CMK (cell line): ENCODE results near the gene DLEU7.

Experiments used
- DNase-seq: peaks from one replicate; pipeline ENCODE4 v3.0.0-alpha.2; 2010; ENCODE audit warnings: low read depth

DLEU7 gene

DNA sequence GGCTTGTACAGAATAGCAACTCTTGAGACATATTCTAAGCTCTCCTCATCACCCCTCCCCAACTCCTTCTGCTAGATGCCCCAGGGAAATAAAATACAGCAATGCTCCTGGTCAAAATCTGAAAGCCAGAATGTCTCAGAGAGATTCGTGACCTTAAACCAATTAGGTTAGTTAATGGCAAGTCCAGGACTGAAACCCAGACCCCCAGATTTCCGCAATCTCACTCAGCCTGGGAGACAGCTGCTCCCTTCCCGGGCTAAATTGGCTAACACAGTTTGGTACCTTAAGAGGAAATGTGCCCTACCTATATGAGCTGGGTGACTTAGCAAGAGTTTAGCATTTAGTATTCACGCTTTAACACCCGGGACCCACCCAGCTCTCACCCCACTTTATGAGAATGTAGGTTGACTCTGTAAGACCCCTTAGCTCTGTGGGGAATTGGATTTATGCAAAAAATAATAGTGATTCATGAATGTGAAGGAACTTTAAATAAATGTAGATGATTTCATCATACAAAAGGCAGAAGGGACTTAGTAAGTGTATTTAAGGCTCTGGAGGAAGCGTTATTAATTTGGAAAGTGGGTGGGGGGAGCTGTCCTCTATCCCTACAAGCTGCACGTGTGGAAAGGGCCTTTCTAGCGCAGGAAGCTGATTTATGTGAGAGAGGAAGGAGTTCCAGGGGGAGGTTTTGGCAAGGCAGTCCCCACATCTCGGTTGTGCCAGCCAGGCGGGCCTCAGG is 1.1 kb downstream of the DLEU7 start:
- DNase-seq = no peak

DNA sequence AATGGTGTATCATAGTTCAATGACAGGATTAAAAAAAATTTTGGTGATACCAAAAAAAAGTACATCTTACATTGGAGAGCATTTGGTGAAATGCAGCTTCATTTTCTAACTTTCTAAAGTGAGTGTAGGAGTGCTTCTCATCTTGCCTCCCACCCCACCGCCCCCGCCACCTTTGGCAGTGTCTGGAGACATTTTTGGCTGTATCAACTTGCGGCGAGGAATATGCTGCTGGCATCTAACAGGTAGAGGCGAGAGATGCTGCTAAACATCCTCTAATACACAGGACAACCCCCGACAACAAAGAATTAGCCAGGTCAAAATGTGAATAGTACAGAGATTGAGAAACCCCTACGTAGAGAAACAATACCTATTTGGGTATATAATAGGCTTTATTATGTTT is 1.7 kb downstream of the DLEU7 start:
- no peak for DNase-seq

DNA sequence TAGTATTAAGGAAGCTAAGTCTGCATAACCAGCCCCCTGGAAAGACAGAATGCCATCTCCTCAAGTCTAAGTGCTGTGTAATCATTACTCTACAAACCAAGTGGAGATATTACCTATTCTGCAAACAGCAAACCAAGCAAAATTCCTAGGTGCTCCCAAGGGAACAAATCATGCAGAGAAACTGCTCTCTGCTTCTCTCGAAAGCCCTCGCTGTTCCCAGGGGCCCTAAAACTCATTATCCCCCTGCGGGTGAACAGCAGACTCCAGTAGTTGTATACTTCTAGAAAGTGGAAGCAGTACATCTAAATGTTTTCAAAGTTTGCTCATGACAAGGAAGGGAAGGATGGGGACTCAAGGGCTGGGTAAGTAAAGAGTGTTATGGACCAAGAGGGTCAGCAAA is 3.2 kb downstream of the DLEU7 start:
- no peak for DNase-seq

DNA sequence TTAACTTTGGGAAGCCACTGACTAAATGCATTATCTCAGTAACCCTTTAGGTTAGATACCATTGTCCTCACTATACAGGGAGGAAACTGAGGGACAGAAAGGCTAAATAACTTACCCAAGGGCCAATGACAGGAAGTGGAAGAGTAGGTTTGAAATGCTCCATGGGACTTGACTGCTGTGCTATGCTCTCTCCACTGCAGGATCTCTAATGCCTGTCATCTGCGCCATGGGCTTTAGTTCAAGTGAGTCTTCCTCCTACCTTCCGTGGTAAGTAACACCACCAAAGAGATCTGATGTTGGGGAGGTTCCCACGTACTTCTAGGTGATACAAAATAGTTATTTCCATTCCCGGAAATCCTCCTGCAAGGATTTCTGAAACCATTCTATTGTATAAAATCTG is 3.7 kb downstream of the DLEU7 start:
- no peak for DNase-seq

DNA sequence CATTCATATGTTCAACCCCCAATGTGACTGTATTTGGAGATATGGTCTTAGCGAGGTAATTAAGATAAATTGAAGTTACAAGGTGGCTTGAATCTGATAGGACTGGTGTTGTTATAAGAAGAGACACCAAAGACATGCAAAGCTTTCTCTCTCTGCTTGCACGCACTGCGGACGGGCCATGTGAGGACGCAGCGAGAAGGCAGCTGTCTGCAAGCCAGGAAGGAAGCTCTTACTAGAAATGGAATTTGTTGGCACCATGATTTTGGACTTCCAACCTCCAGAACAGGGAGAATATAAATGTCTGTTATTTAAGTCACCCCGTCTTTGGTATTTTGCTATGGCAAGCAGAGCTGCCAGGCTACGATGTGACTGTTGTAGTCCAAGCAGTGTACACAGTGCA is 4.8 kb downstream of the DLEU7 start:
- DNase-seq = no peak

DNA sequence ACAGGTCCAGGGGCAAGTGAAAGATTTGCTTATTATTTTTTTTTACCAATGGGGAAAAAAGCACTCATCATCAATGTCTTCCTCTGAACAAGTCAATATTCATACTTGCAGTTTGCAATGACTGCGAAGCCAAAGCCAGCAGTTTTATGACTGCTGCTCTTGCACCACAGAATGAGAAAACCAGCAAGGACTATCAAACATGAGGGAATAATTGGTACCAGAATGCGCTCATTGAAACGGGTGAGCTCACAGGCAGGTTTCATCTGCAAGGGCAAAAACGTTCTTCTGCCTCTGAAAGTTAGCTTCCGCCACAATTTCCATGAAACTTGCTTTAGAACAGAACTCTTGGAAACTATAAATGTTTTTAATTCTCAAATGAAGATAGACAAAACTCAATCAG is 5.5 kb downstream of the DLEU7 start:
- DNase-seq = no peak

DNA sequence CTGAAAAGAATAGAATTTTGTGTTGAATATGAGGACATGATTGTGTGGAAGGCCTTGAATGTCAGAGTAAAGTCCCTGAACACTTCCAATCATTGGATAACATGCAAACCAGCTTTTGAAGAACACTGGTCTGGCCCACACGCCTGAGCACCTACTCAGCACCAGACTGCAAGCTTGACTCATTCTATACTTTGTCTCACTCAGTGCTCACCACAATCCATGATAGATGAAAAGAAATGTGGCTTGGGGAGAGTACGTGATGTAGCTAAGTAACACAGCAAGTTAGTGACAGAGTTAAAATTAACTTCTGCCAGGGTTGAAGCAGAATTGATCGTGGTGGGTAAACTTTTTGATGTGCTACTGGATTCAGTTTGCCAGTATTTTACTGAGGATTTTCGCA is 12.0 kb downstream of the DLEU7 start:
- DNase-seq = no peak

DNA sequence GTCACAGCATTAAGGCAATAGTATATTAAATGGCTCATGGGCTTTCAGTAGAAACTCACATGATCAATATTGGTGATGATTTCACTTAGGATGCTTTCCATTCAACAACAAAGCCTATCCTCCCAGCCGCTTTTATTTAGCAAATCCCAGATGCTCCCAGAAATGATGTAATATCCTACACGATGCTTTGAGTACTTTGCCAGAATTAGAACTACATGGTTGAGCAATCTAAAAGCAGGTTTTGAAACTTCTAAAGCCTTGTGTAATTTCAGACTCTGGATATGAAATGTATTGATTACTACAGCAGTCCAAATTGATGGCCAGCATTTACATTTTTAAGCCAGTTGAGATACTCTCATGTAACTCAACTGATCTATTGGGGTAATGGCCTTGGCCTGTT is 13.6 kb downstream of the DLEU7 start:
- no peak for DNase-seq

DNA sequence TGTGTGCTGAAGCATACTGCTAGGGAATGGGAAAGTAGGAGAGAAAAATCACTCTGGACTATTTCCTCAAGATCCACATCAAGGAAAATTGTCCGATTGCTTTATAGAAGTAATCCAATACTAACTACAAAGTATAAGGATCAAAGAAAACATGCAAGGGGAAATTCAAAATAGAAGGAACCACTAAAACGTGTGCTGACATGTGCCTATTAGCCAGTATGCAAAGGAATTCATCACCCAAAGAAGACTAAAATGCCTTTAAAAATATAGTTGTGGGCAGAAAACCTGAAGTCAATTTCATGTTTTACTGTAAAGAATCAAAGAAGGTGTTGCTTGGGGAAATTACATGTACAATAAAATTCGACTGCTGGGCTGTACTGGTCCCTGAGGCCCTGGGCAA is 14.3 kb downstream of the DLEU7 start:
- DNase-seq = no peak

DNA sequence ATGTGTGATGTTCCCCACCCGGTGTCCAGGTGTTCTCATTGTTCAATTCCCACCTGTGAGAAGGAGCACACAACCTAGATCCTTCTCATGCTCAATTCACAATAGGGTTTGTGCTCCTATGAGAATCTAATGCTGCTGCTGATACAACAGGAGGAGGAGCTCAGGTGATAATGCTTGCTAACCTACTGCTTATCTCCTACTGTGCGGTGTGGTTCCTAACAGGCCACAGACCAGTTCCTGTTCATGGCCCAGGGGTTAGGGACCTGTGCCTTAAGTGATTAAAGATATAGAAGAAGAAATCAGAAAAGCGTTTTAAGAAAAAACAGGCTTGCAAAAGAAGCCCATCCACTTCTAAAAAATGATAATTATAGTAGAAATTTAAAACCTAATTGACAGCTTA is 17.5 kb downstream of the DLEU7 start:
- no peak for DNase-seq

DNA sequence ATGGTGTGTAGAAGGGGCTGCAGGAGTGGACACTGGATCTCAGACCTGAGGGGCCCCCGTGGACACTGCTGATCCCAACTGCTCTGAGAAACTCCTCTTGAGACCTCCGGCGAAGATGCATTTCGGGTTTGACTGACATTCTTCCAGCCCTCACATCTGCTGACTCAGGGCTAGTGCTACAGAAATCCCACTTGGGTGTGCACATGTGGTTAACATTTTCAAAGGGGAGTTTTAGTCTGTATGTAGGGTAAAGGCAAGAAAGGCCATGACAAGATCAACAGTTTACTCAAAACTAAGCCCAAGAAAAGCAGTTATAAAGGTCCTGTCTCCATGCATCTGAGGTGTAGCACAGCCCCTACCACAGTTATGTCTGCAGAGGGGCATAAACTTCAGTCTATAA is 31.2 kb downstream of the DLEU7 start:
- DNase-seq = no peak

DNA sequence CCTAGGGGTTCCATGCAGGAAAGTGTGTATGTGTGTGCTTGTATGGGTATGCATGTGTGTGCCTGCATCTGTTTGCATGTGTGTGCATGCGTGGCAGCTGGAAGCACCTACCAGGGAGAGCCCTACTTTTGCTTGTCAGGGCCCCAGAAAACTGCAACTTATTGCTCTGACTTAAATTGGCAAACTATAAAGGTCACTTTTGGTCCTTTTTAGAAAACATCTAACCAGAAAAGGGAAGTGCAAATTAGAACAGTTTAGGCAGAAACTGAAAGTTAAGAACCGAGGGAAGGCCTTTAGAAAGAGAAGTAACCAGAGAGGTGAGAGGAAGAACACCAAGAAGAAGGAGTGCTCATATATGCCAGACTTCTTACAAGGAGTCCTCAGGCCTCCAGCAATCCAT is 32.5 kb downstream of the DLEU7 start:
- no peak for DNase-seq

DNA sequence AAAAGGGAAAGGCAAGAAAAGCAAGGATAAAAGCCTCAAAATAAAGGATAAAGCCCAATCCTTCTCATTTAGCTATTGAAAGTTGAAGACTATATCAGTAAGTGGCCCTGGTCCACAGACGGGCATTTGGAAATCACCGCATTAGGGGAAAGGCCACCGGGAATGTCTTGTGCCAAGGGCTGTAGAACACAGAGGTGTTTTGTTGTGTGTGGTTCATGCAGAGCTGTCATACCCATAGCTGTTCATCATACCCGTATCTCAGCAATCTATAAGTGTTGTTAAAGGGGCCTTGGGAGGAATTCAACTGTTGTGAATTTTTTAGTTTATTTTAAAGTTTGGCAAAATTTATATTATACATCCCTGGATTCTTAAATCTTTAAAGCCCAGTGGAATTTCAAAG is 33.0 kb downstream of the DLEU7 start:
- DNase-seq = no peak

DNA sequence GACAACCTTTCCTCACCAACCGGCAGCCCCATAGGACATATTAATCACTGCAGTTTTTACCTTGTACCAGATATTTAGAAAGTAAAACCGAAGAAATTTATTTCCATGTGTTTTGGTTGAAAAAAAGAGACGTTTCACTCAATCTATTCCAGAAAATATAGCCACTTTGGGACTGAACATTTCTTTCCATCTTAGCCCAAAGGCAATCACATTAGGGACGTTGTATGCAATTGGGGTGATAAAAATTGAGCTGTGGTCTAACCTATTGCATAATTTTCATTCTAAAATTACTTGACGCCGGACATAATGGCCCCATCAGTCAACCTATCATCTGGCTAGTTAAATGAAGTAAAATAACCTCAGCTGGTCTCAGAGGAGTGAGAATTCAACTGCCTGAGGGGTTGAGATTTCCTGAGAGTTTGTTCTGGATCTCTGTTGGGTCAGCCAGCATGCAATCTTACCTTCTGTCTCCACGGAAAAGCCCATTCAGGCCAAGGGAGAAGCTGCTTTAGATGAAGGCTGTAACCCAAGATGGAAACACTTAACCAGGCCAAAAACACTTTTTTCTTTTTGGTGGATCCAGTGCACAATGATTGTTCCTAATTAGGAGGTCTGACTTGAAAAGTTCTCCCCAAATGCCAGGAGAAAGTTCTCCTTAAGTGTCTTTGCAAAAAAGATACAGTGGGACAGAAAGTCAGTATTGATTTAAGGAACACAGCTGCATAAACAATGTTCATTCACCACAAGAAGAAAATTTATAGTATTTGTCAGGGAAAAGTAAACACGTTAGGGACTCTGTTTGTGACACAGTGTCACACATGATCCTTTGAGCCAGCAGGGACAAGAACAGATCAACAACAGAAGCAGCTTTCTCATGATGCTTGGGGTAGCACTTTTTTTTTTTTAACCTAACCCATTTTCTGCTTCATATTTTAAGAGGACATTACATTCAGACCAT is 34.1 kb downstream of the DLEU7 start:
- no peak for DNase-seq

DNA sequence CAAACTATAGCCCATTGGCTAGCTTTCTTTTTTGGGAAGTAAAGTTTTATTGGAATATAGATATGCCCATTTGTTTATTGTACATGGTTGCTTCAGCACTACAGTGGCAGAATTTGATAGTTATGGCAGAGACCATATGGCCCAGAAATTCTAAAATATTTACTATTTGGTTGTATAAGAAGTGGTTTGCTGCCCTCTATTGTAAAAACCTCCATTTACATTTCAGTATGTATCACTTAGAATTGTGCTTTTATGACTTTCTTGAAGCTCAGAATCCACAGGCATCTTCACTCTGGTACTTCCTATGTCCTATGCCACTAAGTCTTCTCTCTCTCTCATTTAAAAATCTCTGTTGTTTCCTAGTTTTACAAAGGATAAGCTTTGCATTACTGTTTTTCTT is 37.7 kb downstream of the DLEU7 start:
- DNase-seq = no peak

DNA sequence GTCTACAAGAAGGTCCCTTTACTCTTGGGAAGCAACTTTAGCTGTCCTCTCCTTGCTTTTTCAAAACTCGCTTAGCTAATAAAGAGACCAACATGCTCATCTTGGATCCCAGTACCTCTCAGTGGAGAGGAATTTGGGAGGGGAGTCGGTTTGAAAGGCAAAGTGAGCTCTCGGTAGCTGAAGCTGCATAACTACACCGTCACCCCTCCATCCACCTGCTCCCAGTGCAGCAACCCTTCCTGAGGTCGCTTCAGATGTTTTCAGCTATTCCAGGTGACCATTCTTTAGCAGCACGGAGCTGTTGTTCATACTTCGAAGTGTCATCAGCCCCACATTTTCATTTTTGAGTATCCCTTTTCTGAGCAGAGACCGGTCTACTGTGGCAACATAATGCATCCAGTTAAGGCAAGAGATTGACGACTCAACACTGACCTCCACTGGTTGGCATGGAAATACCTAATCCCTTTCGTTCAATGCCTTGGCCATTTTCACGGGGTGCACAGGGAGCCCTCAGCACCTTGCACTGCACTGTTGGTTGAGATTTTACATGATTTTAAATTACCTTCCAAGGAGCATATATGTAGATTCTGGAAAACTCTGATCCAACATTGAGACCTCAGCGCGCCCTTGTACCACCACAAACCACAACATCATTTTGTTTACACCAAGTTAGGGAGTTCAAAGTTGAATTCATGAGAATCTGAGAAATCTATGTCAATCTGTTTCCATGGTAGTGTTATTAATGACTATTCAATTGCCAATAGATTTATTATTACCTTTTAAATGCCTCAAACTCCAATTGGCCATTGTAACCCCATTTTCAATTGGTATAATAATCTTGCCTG is 42.2 kb downstream of the DLEU7 start:
- DNase-seq = no peak

DNA sequence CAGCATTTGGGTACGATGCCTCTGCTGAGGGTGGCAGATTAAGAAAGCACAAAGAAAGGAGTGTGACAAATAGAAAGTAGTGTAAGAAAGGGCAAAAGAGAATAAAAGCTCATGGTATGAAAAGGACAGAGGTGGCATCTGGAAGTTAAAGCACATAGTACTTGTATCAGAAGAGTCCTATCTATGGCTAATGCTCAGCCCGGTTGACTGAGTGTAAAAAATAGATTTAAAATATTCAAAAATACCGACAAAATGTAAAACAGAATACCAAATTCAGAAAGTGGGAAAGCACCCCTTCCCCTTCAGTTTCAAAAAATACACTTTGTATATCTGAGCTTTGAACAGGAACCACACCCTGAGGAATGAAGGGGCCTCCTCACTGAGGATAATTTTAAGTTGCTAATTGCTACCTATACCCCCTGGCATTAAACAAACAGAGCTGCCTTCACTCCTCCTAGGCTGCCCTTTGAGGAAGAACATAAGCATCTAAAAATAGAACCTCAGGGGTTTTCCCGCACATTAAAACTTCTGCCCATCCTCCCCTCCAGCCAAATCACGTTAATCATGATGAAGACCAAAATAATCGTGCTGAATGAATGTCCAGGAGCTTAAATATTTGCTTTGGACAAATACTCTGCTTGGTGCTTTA is 43.3 kb downstream of the DLEU7 start:
- no peak for DNase-seq

DNA sequence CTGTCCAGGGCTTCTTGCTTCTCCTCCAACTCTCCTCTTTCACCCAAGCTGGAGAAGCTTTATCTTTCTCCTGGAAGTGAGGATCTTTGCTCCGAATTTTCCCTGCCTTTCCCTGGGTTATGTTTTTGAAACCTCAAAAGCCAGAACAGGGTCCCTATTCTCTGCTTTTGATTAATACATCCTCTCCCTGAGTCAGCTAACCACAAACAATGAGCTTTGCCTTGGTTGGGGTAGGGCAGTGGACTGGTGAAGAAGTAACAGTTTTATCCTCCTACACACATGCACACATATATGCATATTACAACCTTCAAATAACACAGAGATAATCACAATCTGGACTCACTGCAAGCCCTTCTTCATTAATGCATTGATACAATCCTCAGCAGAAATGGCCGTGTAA is 44.6 kb downstream of the DLEU7 start:
- DNase-seq = no peak

DNA sequence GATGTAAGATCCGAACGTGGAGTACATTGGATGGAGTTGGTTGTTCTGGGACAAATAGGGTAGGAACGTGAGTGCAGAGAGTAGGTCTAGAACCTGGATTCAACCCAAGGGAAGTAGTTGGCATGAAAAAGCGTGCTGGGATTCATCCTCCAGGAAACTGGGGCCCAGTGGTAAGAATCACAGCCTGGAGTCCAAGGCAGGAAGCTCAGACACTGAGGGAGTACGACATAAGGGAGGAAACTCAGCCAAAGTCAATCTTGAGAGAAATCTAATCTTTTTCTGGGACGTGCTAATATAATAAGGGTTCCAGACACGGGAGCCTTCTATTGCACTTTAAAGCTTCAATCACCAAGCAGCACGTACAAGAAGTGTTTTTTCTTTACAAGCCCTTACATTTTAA is 46.4 kb downstream of the DLEU7 start:
- DNase-seq = no peak

DNA sequence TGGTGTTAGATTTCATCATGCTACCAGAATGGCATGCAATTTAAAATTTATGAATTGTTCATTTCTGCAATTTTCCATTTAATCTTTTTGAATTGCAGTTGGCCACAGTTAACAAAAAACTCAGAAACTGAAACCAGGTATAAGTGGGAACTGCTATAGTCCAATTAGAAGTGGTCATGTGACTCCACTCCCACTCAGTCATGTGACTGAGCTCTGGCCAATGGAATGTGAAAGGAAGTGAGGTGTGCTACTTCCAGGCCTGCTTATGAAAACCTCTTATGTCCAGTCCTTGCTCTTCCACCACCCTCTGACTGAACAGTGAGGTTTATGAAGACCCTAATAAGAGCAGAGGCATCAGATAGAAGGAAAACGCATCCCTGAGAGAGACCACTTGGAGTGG is 47.0 kb downstream of the DLEU7 start:
- no peak for DNase-seq

DNA sequence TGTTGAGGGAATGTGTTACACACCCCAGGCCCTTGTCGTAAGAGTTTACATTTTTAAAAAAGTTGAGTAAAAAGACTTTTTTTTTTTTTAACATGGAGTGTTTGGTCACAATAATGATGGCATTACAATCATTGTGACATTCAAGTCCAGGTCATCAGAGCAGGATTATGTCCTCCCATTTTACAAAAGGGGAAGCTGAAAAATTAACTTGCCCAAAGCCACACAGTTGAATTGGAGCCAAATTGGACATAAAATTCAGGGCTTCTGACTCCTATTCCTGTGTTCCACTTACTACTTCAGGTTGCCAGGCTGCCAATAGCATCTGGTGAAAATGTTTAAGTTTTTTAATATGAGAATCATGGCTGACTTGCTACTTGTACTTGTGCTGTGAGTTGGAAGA is 49.3 kb downstream of the DLEU7 start:
- no peak for DNase-seq

DNA sequence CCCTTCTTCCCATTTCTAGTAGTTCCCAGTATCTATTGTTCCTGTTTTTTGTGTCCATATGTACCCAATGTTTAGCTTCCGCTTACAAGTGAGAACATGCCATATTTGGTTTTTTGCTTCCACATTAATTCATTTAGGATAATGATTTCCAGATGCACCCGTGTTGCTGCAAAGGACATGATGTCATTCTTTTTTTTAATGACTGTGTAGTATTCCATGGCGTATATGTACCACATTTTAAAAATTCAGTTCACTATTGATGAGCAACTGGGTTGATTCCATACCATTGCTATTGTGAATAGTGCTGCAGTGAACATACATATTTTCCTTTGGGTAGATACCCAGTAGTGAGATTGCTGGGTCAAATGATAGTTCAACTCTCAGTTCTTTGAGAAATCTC is 50.5 kb downstream of the DLEU7 start:
- no peak for DNase-seq
